Psoas muscle (tissue), 8 donors: ENCODE measurements around the gene GBP2. TPM values are rescaled to one million over a fixed set of nuclear protein-coding genes. Genes with fewer than 3 reads are reported as not detected.
"Not testable (repeated sequence)": the region's sequence is repeated elsewhere in the genome, so short reads cannot be mapped to it uniquely, and the experiment has no call there.

Source experiments
- ATAC-seq, 4 donors: fragments of 200-7000 bp; cut with Tn5 transposase; one replicate each; pipeline ENCODE4 v1.9.1; 2020; ENCODE audit warnings: moderate library complexity in 3 of 4, mild to moderate bottlenecking in 2 of 4
- DNase-seq, 2 donors: peaks; one replicate each; pipeline ENCODE4 v3.0.0-alpha.2; 2020
- H3K27ac ChIP-seq: fragments of 200-600 bp; one replicate; pipeline ENCODE4 v1.8.0; 2022
- H3K27me3 ChIP-seq, 3 donors: fragments of 200-600 bp in 1 of 3; one replicate each; pipeline versions ENCODE4 v1.6.1 to v1.8.0; 2013 to 2022; ENCODE audit warnings: low read length in 2 of 3, mild to moderate bottlenecking in 2 of 3, moderate library complexity in 1 of 3; ENCODE audit not compliant: insufficient read depth in 3 of 3
- H3K36me3 ChIP-seq, 2 donors: fragments of 200-600 bp in 1 of 2; one replicate each; pipeline versions ENCODE4 v1.6.1 to v1.8.0; 2013 to 2022; ENCODE audit warnings: low read depth in 1 of 2, mild to moderate bottlenecking in 1 of 2, moderate library complexity in 1 of 2; ENCODE audit not compliant: insufficient read depth in 1 of 2
- H3K4me1 ChIP-seq: fragments of 200-600 bp; one replicate; pipeline ENCODE4 v1.8.0; 2022
- H3K4me3 ChIP-seq: fragments of 200-600 bp; one replicate; pipeline ENCODE4 v1.8.0; 2022; ENCODE audit warnings: mild to moderate bottlenecking
- H3K9me3 ChIP-seq: fragments of 200-600 bp; one replicate; pipeline ENCODE4 v1.8.0; 2022
- WGBS, 3 donors: extraction: QIAGEN DNeasy Blood & Tissue Kit; methylation state at CpG; one replicate each; pipeline versions ENCODE4 v1.1.6 to v1.1.7; 2013; 5-methylcytosine and 5-hydroxymethylcytosine counted together
- intact Hi-C, 2 donors: fragments of 100-400 bp; cut with DNase I; formaldehyde crosslinking; loops; one replicate each; pipeline versions ENCODE4 v1.11.0 to v1.14.2; 2022
- polyA plus RNA-seq, 3 donors: library from polyadenylated mRNA; stranded (reverse); fragments of 200-250 nt; gene quantifications; one replicate each; pipeline ENCODE4 v1.2.3, GENCODE V29; 2013
- total RNA-seq, 4 donors: library from RNA; stranded (reverse); fragmentation: NEBNext Ultra II Directional in 2 of 4; extraction: Animal tissue kit (Norgen Biotek cat#: 25700) in 2 of 4; gene quantifications; one replicate each; pipeline versions ENCODE4 v1.2.1 to v1.2.4, GENCODE V29; 2021 to 2023
- TF ChIP-seq, protein P1 (sequence below): fragments of 200-600 bp; IDR thresholded peaks from one replicate; pipeline ENCODE4 v1.8.0; 2022; ENCODE audit warnings: antibody characterized with exemption
- donor health status: healthy with polysubstance abuse.
- donor health status: DM: no; HTN: no; CAD: no; lungs with moderate emphysema.
- donor health status: Bipolar disorder and iron deficiency.
- donor health status: healthy.
- donor health status: DM: yes; HTN: yes; CAD: no.
- donor health status: DM: no; HTN: no; CAD: no.
- donor health status: DM: no; HTN: no; CAD: no.
- donor health status: DM: yes; HTN: yes; CAD: no.

The GBP2 gene
- total and polyA plus RNA-seq, 7 donors: 11.3 to 36.6 (median 25.8) TPM

DNA sequence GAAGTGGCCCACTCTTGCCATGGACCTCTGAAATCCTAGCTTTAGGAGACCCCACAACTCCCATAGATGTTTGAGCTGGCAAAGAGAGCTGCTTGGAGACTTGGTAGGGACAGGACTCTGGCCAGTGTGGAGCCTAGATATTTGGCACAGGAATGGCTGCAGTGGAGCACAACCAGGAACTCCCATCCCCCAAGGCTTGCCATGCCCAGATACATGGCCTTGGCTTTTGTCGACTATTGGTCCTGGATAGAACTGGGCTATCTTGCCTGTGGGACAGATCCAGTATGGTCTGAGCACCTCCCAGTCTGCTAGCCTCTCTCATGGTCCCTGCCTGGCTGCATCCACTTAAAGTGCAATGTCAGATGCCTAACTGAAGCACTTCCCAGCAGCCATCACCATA lies 7.8 kb upstream of the GBP2 start:
- WGBS, 3 donors: 86 to 93% (median 92%) methylated on average over 1 of the region's 1 CpG
- Histone ChIP-seq H3K27ac (no peak overlapping the region), H3K27me3 (no peaks in the 10 kb centered on the region), H3K36me3 (no peaks in the 10 kb centered on the region), H3K4me3 (no peak overlapping the region), H3K4me1 (peaks cover 4% of the 10 kb centered on the region), H3K9me3 (peaks cover 4% of the 10 kb centered on the region)
- TF ChIP-seq, protein P1, sequence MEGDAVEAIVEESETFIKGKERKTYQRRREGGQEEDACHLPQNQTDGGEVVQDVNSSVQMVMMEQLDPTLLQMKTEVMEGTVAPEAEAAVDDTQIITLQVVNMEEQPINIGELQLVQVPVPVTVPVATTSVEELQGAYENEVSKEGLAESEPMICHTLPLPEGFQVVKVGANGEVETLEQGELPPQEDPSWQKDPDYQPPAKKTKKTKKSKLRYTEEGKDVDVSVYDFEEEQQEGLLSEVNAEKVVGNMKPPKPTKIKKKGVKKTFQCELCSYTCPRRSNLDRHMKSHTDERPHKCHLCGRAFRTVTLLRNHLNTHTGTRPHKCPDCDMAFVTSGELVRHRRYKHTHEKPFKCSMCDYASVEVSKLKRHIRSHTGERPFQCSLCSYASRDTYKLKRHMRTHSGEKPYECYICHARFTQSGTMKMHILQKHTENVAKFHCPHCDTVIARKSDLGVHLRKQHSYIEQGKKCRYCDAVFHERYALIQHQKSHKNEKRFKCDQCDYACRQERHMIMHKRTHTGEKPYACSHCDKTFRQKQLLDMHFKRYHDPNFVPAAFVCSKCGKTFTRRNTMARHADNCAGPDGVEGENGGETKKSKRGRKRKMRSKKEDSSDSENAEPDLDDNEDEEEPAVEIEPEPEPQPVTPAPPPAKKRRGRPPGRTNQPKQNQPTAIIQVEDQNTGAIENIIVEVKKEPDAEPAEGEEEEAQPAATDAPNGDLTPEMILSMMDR: no peak
- intact Hi-C loops: no loop called here
- DNase-seq: no peak
- ATAC-seq: no peak

DNA sequence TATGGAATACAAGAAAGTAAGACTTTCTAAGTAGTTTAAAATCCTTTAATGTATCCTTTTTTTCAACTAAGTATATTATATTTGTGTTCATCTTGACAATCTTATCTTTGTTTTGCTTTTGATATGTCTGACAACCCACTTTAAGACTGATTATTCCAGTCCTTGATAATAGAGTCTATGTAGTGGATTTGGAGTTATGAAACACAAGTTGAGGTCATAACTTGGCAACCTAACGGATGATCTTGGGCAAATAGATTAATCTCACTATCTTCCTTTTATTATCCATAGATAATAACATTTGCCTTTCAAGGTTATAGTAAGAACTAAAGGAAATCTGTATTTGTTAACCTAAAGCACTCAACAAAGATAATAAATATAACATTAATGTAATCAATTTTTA lies 4.8 kb upstream of the GBP2 start:
- DNase-seq: no peak
- 36 to 52% (median 40%) methylated on average over 1 of the region's 1 CpG for WGBS, 3 donors
- no peaks in the 10 kb centered on the region for H3K27me3 ChIP-seq
- ATAC-seq: no peak
- no peaks in the 10 kb centered on the region for H3K9me3 ChIP-seq
- no peaks in the 10 kb centered on the region for H3K36me3 ChIP-seq
- H3K27ac ChIP-seq: no peak overlapping the region
- intact Hi-C loops: no loop called here
- H3K4me1 ChIP-seq: peaks cover 4% of the 10 kb centered on the region
- H3K4me3 ChIP-seq: no peak overlapping the region
- TF ChIP-seq, protein P1: no peak

GRCh38 chr1:89129911-89130310 lies 4.0 kb upstream of the GBP2 start:
- H3K27me3 ChIP-seq: no peaks in the 10 kb centered on the region
- intact Hi-C loops: no loop called here

GRCh38 chr1:89128003-89128458 lies 2.1 kb upstream of the GBP2 start:
- not testable (repeated sequence) for H3K4me1 ChIP-seq, ATAC-seq

More at GRCh38 chr1:89129911-89130310, 4.0 kb upstream of the GBP2 start:
- 53 to 64% (median 57%) methylated on average over 4 of the region's 4 CpGs for WGBS, 3 donors
- no peak for ATAC-seq
- H3K9me3 ChIP-seq: no peaks in the 10 kb centered on the region
- no peak overlapping the region for H3K4me3 ChIP-seq
- DNase-seq: no peak
- TF ChIP-seq, protein P1: no peak
- no peaks in the 10 kb centered on the region for H3K36me3 ChIP-seq
- peak overlapping the region; percentile 67 for H3K27ac ChIP-seq
- peaks cover 4% of the 10 kb centered on the region for H3K4me1 ChIP-seq

GRCh38 chr1:89126602-89127565 lies 970 bp upstream of the GBP2 start:
- intact Hi-C loops, H3K4me3 ChIP-seq, H3K27me3 ChIP-seq, H3K9me3 ChIP-seq, H3K36me3 ChIP-seq, H3K4me1 ChIP-seq: not testable (repeated sequence)
- ATAC-seq (peak in 1 of 4 donors; percentile 12), DNase-seq (peak; percentile 11 to 60)
- 67 to 80% (median 71%) methylated on average over 23 of the region's 23 CpGs for WGBS, 3 donors
- peak overlapping the region; percentile 78 for H3K27ac ChIP-seq

More at GRCh38 chr1:89128003-89128458, 2.1 kb upstream of the GBP2 start:
- intact Hi-C loops, H3K27me3 ChIP-seq, H3K36me3 ChIP-seq, H3K27ac ChIP-seq, H3K9me3 ChIP-seq: not testable (repeated sequence)
- DNase-seq: peak in 1 of 2 donors; percentile 14
- H3K4me3 ChIP-seq: peak overlapping the region; percentile 49
- WGBS, 3 donors: 95 to 98% (median 97%) methylated on average over 30 to 31 of the region's 31 CpGs
